BE2C (cell line): ENCODE measurements around the gene TPI1.

Experiments
- DNase-seq: peaks from one replicate; pipeline ENCODE4 v3.0.0-alpha.2; 2020
- H3K27me3 ChIP-seq: fragments of 250-450 bp; sonication (Bioruptor Pico); 2 replicates; pipeline ENCODE4 v1.5.1; 2020; ENCODE audit warnings: mild to moderate bottlenecking
- H3K36me3 ChIP-seq: fragments of 250-450 bp; sonication (Bioruptor Pico); 2 replicates; pipeline ENCODE4 v1.5.1; 2020; ENCODE audit warnings: mild to moderate bottlenecking
- H3K4me1 ChIP-seq: fragments of 250-450 bp; sonication (Bioruptor Pico); 2 replicates; pipeline ENCODE4 v1.5.1; 2020
- H3K4me3 ChIP-seq: 2 replicates; pipeline ENCODE4 v1.5.1; 2011; ENCODE audit warnings: low read depth, low read length
- H3K9me3 ChIP-seq: fragments of 250-450 bp; sonication (Bioruptor Pico); 2 replicates; pipeline ENCODE4 v1.5.1; 2020
- CTCF ChIP-seq: IDR thresholded peaks from 2 replicates; pipeline ENCODE4 v1.5.1; 2012; ENCODE audit warnings: mild to moderate bottlenecking, low read depth, low read length

The TPI1 gene

GRCh38 chr12:6827982-6828780 is 39.1 kb upstream of the TPI1 start, which contains the start of gene P3H3:
TSS of gene P3H3 (plus strand) at chr12:6828407. CDS start at chr12:6828441, 34 bp downstream.
- Histone ChIP-seq H3K4me1 (peaks cover 10% of the 10 kb centered on the region), H3K36me3 (peaks cover 33% of the 10 kb centered on the region), H3K9me3 (no peaks in the 10 kb centered on the region), H3K4me3 (peak within 1 kb of the TSS; percentile 98), H3K27me3 (no peaks in the 10 kb centered on the region)
- no peak for TF ChIP-seq CTCF
- peak; percentile 73 for DNase-seq

GRCh38 chr12:6828781-6829535 is 38.4 kb upstream of the TPI1 start:
- no peak for DNase-seq
- Histone ChIP-seq H3K27me3 (no peaks in the 10 kb centered on the region), H3K4me3 (peak overlapping the region; percentile 98), H3K36me3 (peaks cover 40% of the 10 kb centered on the region), H3K4me1 (peaks cover 10% of the 10 kb centered on the region), H3K9me3 (no peaks in the 10 kb centered on the region)
- no peak for TF ChIP-seq CTCF

GRCh38 chr12:6829536-6830220 is 37.7 kb upstream of the TPI1 start:
- DNase-seq: peak; percentile 64
- H3K4me3 ChIP-seq: peak overlapping the region; percentile 98

GRCh38 chr12:6830286-6830890 is 36.9 kb upstream of the TPI1 start:
- H3K9me3 ChIP-seq: no peaks in the 10 kb centered on the region
- DNase-seq: no peak
- peak overlapping the region; percentile 98 for H3K4me3 ChIP-seq
- H3K27me3 ChIP-seq: no peaks in the 10 kb centered on the region
- peaks cover 52% of the 10 kb centered on the region for H3K36me3 ChIP-seq
- TF ChIP-seq CTCF: no peak
- peaks cover 6% of the 10 kb centered on the region for H3K4me1 ChIP-seq

More at GRCh38 chr12:6829536-6830220, 37.7 kb upstream of the TPI1 start:
- Histone ChIP-seq H3K36me3 (peaks cover 47% of the 10 kb centered on the region), H3K4me1 (peaks cover 10% of the 10 kb centered on the region), H3K27me3 (no peaks in the 10 kb centered on the region), H3K9me3 (no peaks in the 10 kb centered on the region)
- peak; percentile 22 for TF ChIP-seq CTCF

GRCh38 chr12:6830999-6831398 is 36.3 kb upstream of the TPI1 start:
- no peak for DNase-seq
- H3K9me3 ChIP-seq: no peaks in the 10 kb centered on the region
- no peaks in the 10 kb centered on the region for H3K27me3 ChIP-seq
- no peak overlapping the region for H3K4me3 ChIP-seq
- no peak for TF ChIP-seq CTCF
- H3K4me1 ChIP-seq: peaks cover 6% of the 10 kb centered on the region
- peaks cover 52% of the 10 kb centered on the region for H3K36me3 ChIP-seq
